Uterus (tissue), 2 donors: Measurements from ENCODE around the gene KRT222.

Experiments used
- POLR2A ChIP-seq, 2 donors: fragments of 450-650 bp; IDR thresholded peaks; one replicate each; pipeline ENCODE4 v1.6.1; 2016; ENCODE audit warnings: antibody characterized with exemption in 2 of 2, mild to moderate bottlenecking in 1 of 2, moderate library complexity in 1 of 2
- TF ChIP-seq, protein P1 (sequence below), 4 experiments: fragments of 200-600 bp in 2 of 4; fragments of 450-650 bp in 2 of 4; sonication (generic) in 2 of 4; IDR thresholded peaks; one replicate each; pipeline ENCODE4 v1.5.1; 2016 to 2019; ENCODE audit warnings: antibody characterized with exemption in 4 of 4, mild to moderate bottlenecking in 2 of 4, moderate library complexity in 1 of 4

DNA sequence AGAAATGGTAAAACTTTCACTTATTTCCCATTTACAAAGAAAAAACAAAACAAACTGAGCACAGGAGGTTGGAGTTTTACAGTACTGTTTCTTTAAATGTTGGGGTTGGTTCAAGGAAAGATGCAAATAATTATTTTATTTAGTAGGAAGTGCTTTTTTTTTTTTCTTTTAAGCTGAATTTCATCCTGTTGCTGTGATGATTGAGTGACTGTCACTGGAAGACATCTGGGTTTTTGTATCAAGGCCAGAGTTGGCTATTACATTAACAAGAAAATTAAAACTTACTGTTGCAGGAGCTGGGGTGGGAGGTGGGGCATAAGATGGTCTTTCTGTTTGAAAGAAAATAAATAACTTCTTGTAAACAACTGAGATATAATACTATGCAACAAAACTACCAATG lies 19.7 kb downstream of the KRT222 start:
- TF ChIP-seq, protein P1, sequence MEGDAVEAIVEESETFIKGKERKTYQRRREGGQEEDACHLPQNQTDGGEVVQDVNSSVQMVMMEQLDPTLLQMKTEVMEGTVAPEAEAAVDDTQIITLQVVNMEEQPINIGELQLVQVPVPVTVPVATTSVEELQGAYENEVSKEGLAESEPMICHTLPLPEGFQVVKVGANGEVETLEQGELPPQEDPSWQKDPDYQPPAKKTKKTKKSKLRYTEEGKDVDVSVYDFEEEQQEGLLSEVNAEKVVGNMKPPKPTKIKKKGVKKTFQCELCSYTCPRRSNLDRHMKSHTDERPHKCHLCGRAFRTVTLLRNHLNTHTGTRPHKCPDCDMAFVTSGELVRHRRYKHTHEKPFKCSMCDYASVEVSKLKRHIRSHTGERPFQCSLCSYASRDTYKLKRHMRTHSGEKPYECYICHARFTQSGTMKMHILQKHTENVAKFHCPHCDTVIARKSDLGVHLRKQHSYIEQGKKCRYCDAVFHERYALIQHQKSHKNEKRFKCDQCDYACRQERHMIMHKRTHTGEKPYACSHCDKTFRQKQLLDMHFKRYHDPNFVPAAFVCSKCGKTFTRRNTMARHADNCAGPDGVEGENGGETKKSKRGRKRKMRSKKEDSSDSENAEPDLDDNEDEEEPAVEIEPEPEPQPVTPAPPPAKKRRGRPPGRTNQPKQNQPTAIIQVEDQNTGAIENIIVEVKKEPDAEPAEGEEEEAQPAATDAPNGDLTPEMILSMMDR (IDR thresholded peaks at IDR 0.05): no peak
- TF ChIP-seq POLR2A (IDR thresholded peaks at IDR 0.05): no peak
